ENCODE measurements around the gene VPS11.
"Not testable (repeated sequence)": the region's sequence is repeated elsewhere in the genome, so short reads cannot be mapped to it uniquely, and the experiment has no call there.

The VPS11 gene
- 38.0 to 89.9 (median 73.8) reads per million in 3 experiments for total RNA-seq

- DNase-seq = peak; percentile 98
Observed at GRCh38 chr11:119067371-119068222, at the start of gene VPS11. VPS11 (plus strand) TSS chr11:119067818; CDS start chr11:119067824, 6 bp downstream.

GRCh38 chr11:119018074-119018938, 49.3 kb upstream of the VPS11 start, which contains the start of the genes RPS25 and TRAPPC4:
RPS25 (minus strand) TSS chr11:119018343; CDS start chr11:119018284, 59 bp downstream.
TRAPPC4 (plus strand) TSS chr11:119018766; CDS start chr11:119018796, 30 bp downstream.
- DNase-seq = peak; percentile 96

GRCh38 chr11:119019996-119020395, 47.6 kb upstream of the VPS11 start:
- no peak for DNase-seq

GRCh38 chr11:119021631-119022030, 46.0 kb upstream of the VPS11 start:
- no peak for DNase-seq

GRCh38 chr11:119023741-119024140, 43.9 kb upstream of the VPS11 start:
- DNase-seq = no peak

- DNase-seq = no peak
Observed at GRCh38 chr11:119024430-119025098, 43.1 kb upstream of the VPS11 start.

GRCh38 chr11:119025099-119025473, 42.5 kb upstream of the VPS11 start:
- no peak for DNase-seq

- DNase-seq = no peak
Observed at GRCh38 chr11:119025541-119025940, 42.1 kb upstream of the VPS11 start.

GRCh38 chr11:119025978-119026766, 41.4 kb upstream of the VPS11 start:
- no peak for DNase-seq

- no peak for DNase-seq
Observed at GRCh38 chr11:119026970-119027369, 40.6 kb upstream of the VPS11 start.

- no peak for DNase-seq
Observed at GRCh38 chr11:119027561-119028345, 39.9 kb upstream of the VPS11 start.

GRCh38 chr11:119028346-119029068, 39.1 kb upstream of the VPS11 start:
- no peak for DNase-seq

- DNase-seq = no peak
Observed at GRCh38 chr11:119029069-119029339, 38.6 kb upstream of the VPS11 start.

GRCh38 chr11:119029340-119030028, 38.1 kb upstream of the VPS11 start:
- peak; percentile 17 for DNase-seq

- DNase-seq = no peak
Observed at GRCh38 chr11:119030029-119030328, 37.6 kb upstream of the VPS11 start.

GRCh38 chr11:119030329-119031047, 37.1 kb upstream of the VPS11 start, which contains the start of gene SLC37A4:
SLC37A4 (minus strand) TSS chr11:119030877.
- DNase-seq = peak; percentile 98

GRCh38 chr11:119031912-119032280, 35.7 kb upstream of the VPS11 start:
- no peak for DNase-seq

GRCh38 chr11:119033421-119033820, 34.2 kb upstream of the VPS11 start:
- not testable (repeated sequence) for DNase-seq

GRCh38 chr11:119034813-119035212, 32.8 kb upstream of the VPS11 start:
- no peak for DNase-seq

GRCh38 chr11:119038884-119039283, 28.7 kb upstream of the VPS11 start:
- no peak for DNase-seq

Measured in central memory CD4-positive, alpha-beta T cell (primary cell).